B cell (primary cell): ENCODE data around the gene RGS14.

Experiments used
- CTCF ChIP-seq: fragments of 200-600 bp; IDR thresholded peaks from one replicate; pipeline ENCODE4 v1.8.0; 2022; ENCODE audit warnings: antibody characterized with exemption, mild to moderate bottlenecking
- EZH2 ChIP-seq: IDR thresholded peaks from 2 replicates; pipeline ENCODE4 v1.6.1; 2012; ENCODE audit warnings: borderline replicate concordance, low read depth, mild to moderate bottlenecking, moderate library complexity, low read length; ENCODE audit not compliant: insufficient read depth, poor library complexity, severe bottlenecking

GRCh38 chr5:177359451-177359851 is 1.7 kb downstream of the RGS14 start:
- no peak for TF ChIP-seq CTCF
- no peak for TF ChIP-seq EZH2
